ENCODE results near the gene TFIP11. TPM values are rescaled to one million over a fixed set of nuclear protein-coding genes. Genes with fewer than 3 reads are reported as not detected.

The TFIP11 gene
- total RNA-seq, 1 experiment from 2014 or later = 26.9 TPM

DNA sequence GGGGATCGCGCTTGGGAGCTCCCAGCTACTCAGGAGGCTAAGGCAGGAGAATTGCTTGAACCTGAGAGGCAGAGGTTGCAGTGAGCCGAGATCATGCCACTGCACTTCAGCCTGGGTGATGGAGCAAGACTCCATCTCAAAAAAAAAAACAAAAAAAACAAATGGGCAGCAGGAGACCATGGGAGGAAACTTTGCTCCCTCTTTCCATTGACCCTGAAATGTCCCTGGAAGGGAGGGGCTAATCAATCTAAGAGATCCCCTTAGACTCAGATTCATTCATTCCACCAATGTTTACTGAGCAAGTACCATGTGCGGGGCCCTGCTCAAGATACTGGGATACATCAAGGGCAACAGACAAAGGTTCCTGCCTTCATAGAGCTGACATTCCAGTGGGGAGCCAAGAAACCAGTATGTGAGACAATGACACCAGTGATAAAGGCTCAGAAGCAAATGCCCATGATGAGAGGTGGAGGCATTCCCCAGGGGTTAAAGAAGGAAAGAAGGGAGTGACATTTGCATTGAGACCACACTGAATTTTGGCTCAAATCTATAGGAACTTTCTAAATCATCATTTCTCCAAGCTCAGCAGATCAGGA lies 37.7 kb upstream of the TFIP11 start:
- peak overlapping the region; percentile 20 for H3K27ac Mint-ChIP-seq
- ChIA-PET POLR2A (interaction anchor here (0.6 kb wide), 1 partner anchor 231 kb away, joined by 3 read pairs; no protein-coding TSS in a partner anchor), CTCF (interaction anchor here (2.1 to 2.2 kb wide), 2 partner anchors 47 to 115 kb away, joined by 5 to 6 read pairs; no protein-coding TSS in a partner anchor)
- peaks cover 7% of the 10 kb centered on the region; the same call in 1 of the 2 replicates for H3K36me3 Mint-ChIP-seq
- H3K27me3 Mint-ChIP-seq (ENCODE audit: low read depth) = no peaks in the 10 kb centered on the region; the same call in 1 of the 2 replicates
- ATAC-seq = no peak
- no peak for DNase-seq (ENCODE audit: low spot score)
- peaks cover 62% of the 10 kb centered on the region for H3K4me1 Mint-ChIP-seq
- H3K4me3 Mint-ChIP-seq = no peak overlapping the region
- no peaks in the 10 kb centered on the region for H3K9me3 Mint-ChIP-seq
- TF ChIP-seq NR2C2 (CRISPR knock-in tag; IDR thresholded peaks at IDR 0.05) = no peak
- TF ChIP-seq, protein P1, sequence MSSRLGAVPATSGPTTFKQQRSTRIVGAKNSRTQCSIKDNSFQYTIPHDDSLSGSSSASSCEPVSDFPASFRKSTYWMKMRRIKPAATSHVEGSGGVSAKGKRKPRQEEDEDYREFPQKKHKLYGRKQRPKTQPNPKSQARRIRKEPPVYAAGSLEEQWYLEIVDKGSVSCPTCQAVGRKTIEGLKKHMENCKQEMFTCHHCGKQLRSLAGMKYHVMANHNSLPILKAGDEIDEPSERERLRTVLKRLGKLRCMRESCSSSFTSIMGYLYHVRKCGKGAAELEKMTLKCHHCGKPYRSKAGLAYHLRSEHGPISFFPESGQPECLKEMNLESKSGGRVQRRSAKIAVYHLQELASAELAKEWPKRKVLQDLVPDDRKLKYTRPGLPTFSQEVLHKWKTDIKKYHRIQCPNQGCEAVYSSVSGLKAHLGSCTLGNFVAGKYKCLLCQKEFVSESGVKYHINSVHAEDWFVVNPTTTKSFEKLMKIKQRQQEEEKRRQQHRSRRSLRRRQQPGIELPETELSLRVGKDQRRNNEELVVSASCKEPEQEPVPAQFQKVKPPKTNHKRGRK (CRISPR knock-in tag; IDR thresholded peaks at IDR 0.05; ENCODE audit: borderline replicate concordance) = no peak
- TF ChIP-seq, protein P2, sequence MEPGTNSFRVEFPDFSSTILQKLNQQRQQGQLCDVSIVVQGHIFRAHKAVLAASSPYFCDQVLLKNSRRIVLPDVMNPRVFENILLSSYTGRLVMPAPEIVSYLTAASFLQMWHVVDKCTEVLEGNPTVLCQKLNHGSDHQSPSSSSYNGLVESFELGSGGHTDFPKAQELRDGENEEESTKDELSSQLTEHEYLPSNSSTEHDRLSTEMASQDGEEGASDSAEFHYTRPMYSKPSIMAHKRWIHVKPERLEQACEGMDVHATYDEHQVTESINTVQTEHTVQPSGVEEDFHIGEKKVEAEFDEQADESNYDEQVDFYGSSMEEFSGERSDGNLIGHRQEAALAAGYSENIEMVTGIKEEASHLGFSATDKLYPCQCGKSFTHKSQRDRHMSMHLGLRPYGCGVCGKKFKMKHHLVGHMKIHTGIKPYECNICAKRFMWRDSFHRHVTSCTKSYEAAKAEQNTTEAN (CRISPR knock-in tag; IDR thresholded peaks at IDR 0.05) = no peak
- no peak for TF ChIP-seq CREB1 (CRISPR knock-in tag; IDR thresholded peaks at IDR 0.05)
- TF ChIP-seq, protein P3, sequence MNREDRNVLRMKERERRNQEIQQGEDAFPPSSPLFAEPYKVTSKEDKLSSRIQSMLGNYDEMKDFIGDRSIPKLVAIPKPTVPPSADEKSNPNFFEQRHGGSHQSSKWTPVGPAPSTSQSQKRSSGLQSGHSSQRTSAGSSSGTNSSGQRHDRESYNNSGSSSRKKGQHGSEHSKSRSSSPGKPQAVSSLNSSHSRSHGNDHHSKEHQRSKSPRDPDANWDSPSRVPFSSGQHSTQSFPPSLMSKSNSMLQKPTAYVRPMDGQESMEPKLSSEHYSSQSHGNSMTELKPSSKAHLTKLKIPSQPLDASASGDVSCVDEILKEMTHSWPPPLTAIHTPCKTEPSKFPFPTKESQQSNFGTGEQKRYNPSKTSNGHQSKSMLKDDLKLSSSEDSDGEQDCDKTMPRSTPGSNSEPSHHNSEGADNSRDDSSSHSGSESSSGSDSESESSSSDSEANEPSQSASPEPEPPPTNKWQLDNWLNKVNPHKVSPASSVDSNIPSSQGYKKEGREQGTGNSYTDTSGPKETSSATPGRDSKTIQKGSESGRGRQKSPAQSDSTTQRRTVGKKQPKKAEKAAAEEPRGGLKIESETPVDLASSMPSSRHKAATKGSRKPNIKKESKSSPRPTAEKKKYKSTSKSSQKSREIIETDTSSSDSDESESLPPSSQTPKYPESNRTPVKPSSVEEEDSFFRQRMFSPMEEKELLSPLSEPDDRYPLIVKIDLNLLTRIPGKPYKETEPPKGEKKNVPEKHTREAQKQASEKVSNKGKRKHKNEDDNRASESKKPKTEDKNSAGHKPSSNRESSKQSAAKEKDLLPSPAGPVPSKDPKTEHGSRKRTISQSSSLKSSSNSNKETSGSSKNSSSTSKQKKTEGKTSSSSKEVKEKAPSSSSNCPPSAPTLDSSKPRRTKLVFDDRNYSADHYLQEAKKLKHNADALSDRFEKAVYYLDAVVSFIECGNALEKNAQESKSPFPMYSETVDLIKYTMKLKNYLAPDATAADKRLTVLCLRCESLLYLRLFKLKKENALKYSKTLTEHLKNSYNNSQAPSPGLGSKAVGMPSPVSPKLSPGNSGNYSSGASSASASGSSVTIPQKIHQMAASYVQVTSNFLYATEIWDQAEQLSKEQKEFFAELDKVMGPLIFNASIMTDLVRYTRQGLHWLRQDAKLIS (CRISPR knock-in tag; IDR thresholded peaks at IDR 0.05; ENCODE audit: borderline replicate concordance) = no peak
- TF ChIP-seq ELF4 (CRISPR knock-in tag; IDR thresholded peaks at IDR 0.05; ENCODE audit: low read depth) = no peak
- TF ChIP-seq IRF2 (CRISPR knock-in tag; IDR thresholded peaks at IDR 0.05; ENCODE audit: borderline replicate concordance, low read depth) = no peak
- TF ChIP-seq TEAD4 (CRISPR knock-in tag; IDR thresholded peaks at IDR 0.05) = no peak
- TF ChIP-seq ESRRA (CRISPR knock-in tag; IDR thresholded peaks at IDR 0.05; ENCODE audit: borderline replicate concordance) = no peak
- no peak for TF ChIP-seq SMAD3 (CRISPR knock-in tag; IDR thresholded peaks at IDR 0.05; ENCODE audit: borderline replicate concordance)
- TF ChIP-seq ZNF263 (CRISPR knock-in tag; IDR thresholded peaks at IDR 0.05; ENCODE audit: low read depth) = no peak
- no peak for TF ChIP-seq HMGA2 (CRISPR knock-in tag; IDR thresholded peaks at IDR 0.05)
- TF ChIP-seq ZNF232 (CRISPR knock-in tag; IDR thresholded peaks at IDR 0.05) = no peak
- TF ChIP-seq ETV6 (CRISPR knock-in tag; IDR thresholded peaks at IDR 0.05) = no peak
- TF ChIP-seq, protein P4, sequence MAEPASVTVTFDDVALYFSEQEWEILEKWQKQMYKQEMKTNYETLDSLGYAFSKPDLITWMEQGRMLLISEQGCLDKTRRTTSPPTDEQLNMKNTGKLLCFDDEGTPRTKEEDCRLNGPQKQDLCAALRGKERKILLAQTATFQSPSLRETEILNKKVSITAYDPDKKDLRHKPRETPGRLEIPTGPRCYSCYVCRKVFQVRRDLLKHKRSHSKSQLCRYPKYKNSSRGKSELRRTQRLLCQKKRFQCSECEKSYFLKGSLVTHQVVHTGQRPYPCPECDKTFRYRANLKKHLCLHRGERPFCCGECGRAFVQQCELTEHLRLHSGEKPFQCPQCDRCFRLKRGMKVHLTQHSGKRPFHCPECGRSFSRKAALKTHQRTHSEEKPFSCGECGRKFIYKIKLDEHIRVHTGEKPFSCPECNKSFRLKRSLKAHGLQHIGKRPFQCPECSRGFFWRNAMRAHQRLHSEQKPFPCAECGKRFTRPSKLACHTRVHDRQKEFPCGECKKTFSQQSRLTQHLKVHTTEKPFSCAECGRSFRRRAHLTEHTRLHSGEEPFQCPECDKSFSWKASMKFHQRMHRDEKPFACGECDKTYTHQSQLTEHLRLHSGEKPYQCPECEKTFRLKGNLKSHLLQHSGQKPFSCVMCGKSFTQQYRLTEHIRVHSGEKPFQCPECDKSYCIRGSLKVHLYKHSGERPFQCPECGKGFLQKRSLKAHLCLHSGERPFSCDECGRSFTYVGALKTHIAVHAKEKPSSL (CRISPR knock-in tag; conservative IDR thresholded peaks at IDR 0.05) = no peak
- no peak for TF ChIP-seq ATF1 (CRISPR knock-in tag; IDR thresholded peaks at IDR 0.05)
- TF ChIP-seq, protein P5, sequence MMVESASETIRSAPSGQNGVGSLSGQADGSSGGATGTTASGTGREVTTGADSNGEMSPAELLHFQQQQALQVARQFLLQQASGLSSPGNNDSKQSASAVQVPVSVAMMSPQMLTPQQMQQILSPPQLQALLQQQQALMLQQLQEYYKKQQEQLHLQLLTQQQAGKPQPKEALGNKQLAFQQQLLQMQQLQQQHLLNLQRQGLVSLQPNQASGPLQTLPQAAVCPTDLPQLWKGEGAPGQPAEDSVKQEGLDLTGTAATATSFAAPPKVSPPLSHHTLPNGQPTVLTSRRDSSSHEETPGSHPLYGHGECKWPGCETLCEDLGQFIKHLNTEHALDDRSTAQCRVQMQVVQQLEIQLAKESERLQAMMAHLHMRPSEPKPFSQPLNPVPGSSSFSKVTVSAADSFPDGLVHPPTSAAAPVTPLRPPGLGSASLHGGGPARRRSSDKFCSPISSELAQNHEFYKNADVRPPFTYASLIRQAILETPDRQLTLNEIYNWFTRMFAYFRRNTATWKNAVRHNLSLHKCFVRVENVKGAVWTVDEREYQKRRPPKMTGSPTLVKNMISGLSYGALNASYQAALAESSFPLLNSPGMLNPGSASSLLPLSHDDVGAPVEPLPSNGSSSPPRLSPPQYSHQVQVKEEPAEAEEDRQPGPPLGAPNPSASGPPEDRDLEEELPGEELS (CRISPR knock-in tag; IDR thresholded peaks at IDR 0.05) = no peak
- TF ChIP-seq, protein P6, sequence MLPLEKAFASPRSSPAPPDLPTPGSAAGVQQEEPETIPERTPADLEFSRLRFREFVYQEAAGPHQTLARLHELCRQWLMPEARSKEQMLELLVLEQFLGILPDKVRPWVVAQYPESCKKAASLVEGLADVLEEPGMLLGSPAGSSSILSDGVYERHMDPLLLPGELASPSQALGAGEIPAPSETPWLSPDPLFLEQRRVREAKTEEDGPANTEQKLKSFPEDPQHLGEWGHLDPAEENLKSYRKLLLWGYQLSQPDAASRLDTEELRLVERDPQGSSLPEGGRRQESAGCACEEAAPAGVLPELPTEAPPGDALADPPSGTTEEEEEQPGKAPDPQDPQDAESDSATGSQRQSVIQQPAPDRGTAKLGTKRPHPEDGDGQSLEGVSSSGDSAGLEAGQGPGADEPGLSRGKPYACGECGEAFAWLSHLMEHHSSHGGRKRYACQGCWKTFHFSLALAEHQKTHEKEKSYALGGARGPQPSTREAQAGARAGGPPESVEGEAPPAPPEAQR (CRISPR knock-in tag; IDR thresholded peaks at IDR 0.05) = no peak
- no peak for TF ChIP-seq TCF7 (CRISPR knock-in tag; IDR thresholded peaks at IDR 0.05; ENCODE audit: low read depth)
- TF ChIP-seq, protein P7, sequence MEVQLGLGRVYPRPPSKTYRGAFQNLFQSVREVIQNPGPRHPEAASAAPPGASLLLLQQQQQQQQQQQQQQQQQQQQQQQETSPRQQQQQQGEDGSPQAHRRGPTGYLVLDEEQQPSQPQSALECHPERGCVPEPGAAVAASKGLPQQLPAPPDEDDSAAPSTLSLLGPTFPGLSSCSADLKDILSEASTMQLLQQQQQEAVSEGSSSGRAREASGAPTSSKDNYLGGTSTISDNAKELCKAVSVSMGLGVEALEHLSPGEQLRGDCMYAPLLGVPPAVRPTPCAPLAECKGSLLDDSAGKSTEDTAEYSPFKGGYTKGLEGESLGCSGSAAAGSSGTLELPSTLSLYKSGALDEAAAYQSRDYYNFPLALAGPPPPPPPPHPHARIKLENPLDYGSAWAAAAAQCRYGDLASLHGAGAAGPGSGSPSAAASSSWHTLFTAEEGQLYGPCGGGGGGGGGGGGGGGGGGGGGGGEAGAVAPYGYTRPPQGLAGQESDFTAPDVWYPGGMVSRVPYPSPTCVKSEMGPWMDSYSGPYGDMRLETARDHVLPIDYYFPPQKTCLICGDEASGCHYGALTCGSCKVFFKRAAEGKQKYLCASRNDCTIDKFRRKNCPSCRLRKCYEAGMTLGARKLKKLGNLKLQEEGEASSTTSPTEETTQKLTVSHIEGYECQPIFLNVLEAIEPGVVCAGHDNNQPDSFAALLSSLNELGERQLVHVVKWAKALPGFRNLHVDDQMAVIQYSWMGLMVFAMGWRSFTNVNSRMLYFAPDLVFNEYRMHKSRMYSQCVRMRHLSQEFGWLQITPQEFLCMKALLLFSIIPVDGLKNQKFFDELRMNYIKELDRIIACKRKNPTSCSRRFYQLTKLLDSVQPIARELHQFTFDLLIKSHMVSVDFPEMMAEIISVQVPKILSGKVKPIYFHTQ (CRISPR knock-in tag; IDR thresholded peaks at IDR 0.05) = no peak
